PFSK-1 (cell line): ENCODE results near the gene MCMBP.

Experiments used
- POLR2AphosphoS5 ChIP-seq: IDR thresholded peaks from 2 replicates; pipeline ENCODE4 v1.6.1; 2012; ENCODE audit warnings: low read depth, mild to moderate bottlenecking, control low read depth, low read length, moderate library complexity
- REST ChIP-seq, 2 experiments: IDR thresholded peaks; 2 replicates each; pipeline versions ENCODE4 v1.6.1 to v1.8.0; 2011 to 2012; ENCODE audit warnings: low read depth in 2 of 2, low read length in 2 of 2, control low read depth in 1 of 2, inconsistent platforms in 1 of 2, mild to moderate bottlenecking in 1 of 2, moderate library complexity in 1 of 2; ENCODE audit not compliant: insufficient read depth in 1 of 2
- SIN3A ChIP-seq: IDR thresholded peaks from 2 replicates; pipeline ENCODE4 v1.6.1; 2012; ENCODE audit warnings: mild to moderate bottlenecking, low read length, moderate library complexity, borderline replicate concordance; ENCODE audit not compliant: insufficient read depth
- TAF1 ChIP-seq: IDR thresholded peaks from 2 replicates; pipeline ENCODE4 v1.6.1; 2012; ENCODE audit warnings: low read length, control low read depth, borderline replicate concordance; ENCODE audit not compliant: insufficient read depth

GRCh38 chr10:119821182-119821581 lies 51.5 kb downstream of the MCMBP start:
- TF ChIP-seq POLR2AphosphoS5 (no peak), SIN3A (no peak), TAF1 (no peak), REST (IDR thresholded peaks at IDR 0.05; ENCODE audit: insufficient read depth in 1 of 2, low read depth in 2 of 2, low read length in 2 of 2) (no peak)
